ENCODE measurements around the gene METTL1. TPM values are rescaled to one million over a fixed set of nuclear protein-coding genes. Genes with fewer than 3 reads are reported as not detected.
"Not testable (repeated sequence)": the region's sequence is repeated elsewhere in the genome, so short reads cannot be mapped to it uniquely, and the experiment has no call there.

The METTL1 gene
- total RNA-seq, 2 donors from 2014 or later, result 26.1 to 28.7 TPM

- no peak overlapping the region for H3K4me3 ChIP-seq (ENCODE audit: low read length)
- Mint-ChIP-seq H3K36me3 (ENCODE audit: low read depth) (peaks cover 3% of the 10 kb centered on the region), H3K27ac (no peak overlapping the region), H3K4me3 (no peak overlapping the region), H3K9me3 (no peaks in the 10 kb centered on the region), H3K27me3 (ENCODE audit: insufficient read depth) (no peaks in the 10 kb centered on the region), H3K4me1 (peaks cover 6% of the 10 kb centered on the region)
- H3K9me3 ChIP-seq (ENCODE audit: control insufficient read depth, low read length), result no peaks in the 10 kb centered on the region
- no peaks in the 10 kb centered on the region for H3K4me1 ChIP-seq (ENCODE audit: control insufficient read depth, insufficient read depth, low read length)
- peaks cover 3% of the 10 kb centered on the region for H3K36me3 ChIP-seq (ENCODE audit: control insufficient read depth, insufficient read depth, low read length)
- H3K27ac ChIP-seq (ENCODE audit: low read depth, low read length), result no peak overlapping the region
- H3K9ac ChIP-seq (ENCODE audit: extremely low read depth, low read length, poor library complexity, severe bottlenecking), result no peak overlapping the region
- peak; percentile 66 for TF ChIP-seq CTCF (conservative IDR thresholded peaks at IDR 0.05)
- no peak for DNase-seq
- 85% methylated on average over 4 of the region's 4 CpGs for WGBS, 2 experiments (ENCODE audit: insufficient coverage in 1 of 2, insufficient read length in 1 of 2)
- no peaks in the 10 kb centered on the region for H3K27me3 ChIP-seq (ENCODE audit: control insufficient read depth, insufficient read depth, low read length, poor library complexity, severe bottlenecking)
These were observed 3.8 kb upstream of the METTL1 start for GRCh38 chr12:57775563-57776246.

GRCh38 chr12:57775044-57775443 is 3.1 kb upstream of the METTL1 start:
- Mint-ChIP-seq H3K4me3 (no peak overlapping the region), H3K27me3 (ENCODE audit: insufficient read depth) (no peaks in the 10 kb centered on the region), H3K27ac (no peak overlapping the region), H3K36me3 (ENCODE audit: low read depth) (peaks cover 8% of the 10 kb centered on the region), H3K4me1 (peaks cover 6% of the 10 kb centered on the region), H3K9me3 (no peaks in the 10 kb centered on the region)
- no peak overlapping the region for H3K27ac ChIP-seq (ENCODE audit: low read depth, low read length)
- DNase-seq, result no peak
- peaks cover 9% of the 10 kb centered on the region for H3K36me3 ChIP-seq (ENCODE audit: control insufficient read depth, insufficient read depth, low read length)
- no peaks in the 10 kb centered on the region for H3K27me3 ChIP-seq (ENCODE audit: control insufficient read depth, insufficient read depth, low read length, poor library complexity, severe bottlenecking)
- 92 to 100% methylated on average over 2 to 3 of the region's 3 CpGs for WGBS, 2 experiments (ENCODE audit: insufficient coverage in 1 of 2, insufficient read length in 1 of 2)
- no peaks in the 10 kb centered on the region for H3K4me1 ChIP-seq (ENCODE audit: control insufficient read depth, insufficient read depth, low read length)
- no peak overlapping the region for H3K4me3 ChIP-seq (ENCODE audit: low read length)
- no peak for TF ChIP-seq CTCF (conservative IDR thresholded peaks at IDR 0.05)
- no peaks in the 10 kb centered on the region for H3K9me3 ChIP-seq (ENCODE audit: control insufficient read depth, low read length)
- no peak overlapping the region for H3K9ac ChIP-seq (ENCODE audit: extremely low read depth, low read length, poor library complexity, severe bottlenecking)

GRCh38 chr12:57774634-57775033 is 2.7 kb upstream of the METTL1 start:
- not testable (repeated sequence) for H3K27me3 Mint-ChIP-seq (ENCODE audit: insufficient read depth); H3K9ac ChIP-seq (ENCODE audit: extremely low read depth, low read length, poor library complexity, severe bottlenecking); H3K4me3 ChIP-seq (ENCODE audit: low read length); H3K4me3 Mint-ChIP-seq; H3K4me1 Mint-ChIP-seq; H3K9me3 Mint-ChIP-seq; H3K27ac Mint-ChIP-seq; H3K9me3 ChIP-seq (ENCODE audit: control insufficient read depth, low read length); H3K4me1 ChIP-seq (ENCODE audit: control insufficient read depth, insufficient read depth, low read length); H3K27ac ChIP-seq (ENCODE audit: low read depth, low read length); H3K27me3 ChIP-seq (ENCODE audit: control insufficient read depth, insufficient read depth, low read length, poor library complexity, severe bottlenecking); DNase-seq
- H3K36me3 Mint-ChIP-seq (ENCODE audit: low read depth), result peaks cover 12% of the 10 kb centered on the region
- peaks cover 13% of the 10 kb centered on the region for H3K36me3 ChIP-seq (ENCODE audit: control insufficient read depth, insufficient read depth, low read length)
- WGBS, 2 experiments (ENCODE audit: insufficient coverage in 1 of 2, insufficient read length in 1 of 2), result 96% methylated on average over 11 of the region's 11 CpGs; no CpG with 5 or more reads in 1 of the 2 experiments
